ENCODE data around the gene TTC6. TPM values are rescaled to one million over a fixed set of nuclear protein-coding genes. Genes with fewer than 3 reads are reported as not detected.

TTC6 gene
- total and polyA plus RNA-seq, 10 of the 15 experiments (the other 5 are each of a cell fraction or from before 2014, with no cell fraction given), result not detected

DNA sequence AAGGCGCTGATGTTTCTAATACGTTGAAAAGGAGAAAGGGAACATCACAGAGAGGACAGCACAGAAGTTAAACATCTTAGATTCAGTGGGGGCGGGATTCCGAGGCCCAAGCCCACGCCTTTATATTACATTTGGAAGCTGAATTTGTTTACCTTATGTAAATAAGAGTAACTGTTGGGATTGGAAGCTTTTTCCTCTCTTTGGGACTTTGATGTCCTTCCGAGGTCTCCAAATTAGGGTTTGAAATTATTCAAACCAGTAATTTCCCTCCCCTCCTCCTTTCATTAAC lies 6.8 kb upstream of the TTC6 start (continued):
- TF ChIP-seq MLLT1 (IDR thresholded peaks at IDR 0.05) (no peak), TCF12 (IDR thresholded peaks at IDR 0.05; ENCODE audit: low read depth, low read length) (no peak), POLR2AphosphoS2 (IDR thresholded peaks at IDR 0.05; ENCODE audit: low read depth, low read length) (no peak), SMC3 (IDR thresholded peaks at IDR 0.05; ENCODE audit: borderline replicate concordance, low read length) (no peak)
- TF ChIP-seq, protein P1, sequence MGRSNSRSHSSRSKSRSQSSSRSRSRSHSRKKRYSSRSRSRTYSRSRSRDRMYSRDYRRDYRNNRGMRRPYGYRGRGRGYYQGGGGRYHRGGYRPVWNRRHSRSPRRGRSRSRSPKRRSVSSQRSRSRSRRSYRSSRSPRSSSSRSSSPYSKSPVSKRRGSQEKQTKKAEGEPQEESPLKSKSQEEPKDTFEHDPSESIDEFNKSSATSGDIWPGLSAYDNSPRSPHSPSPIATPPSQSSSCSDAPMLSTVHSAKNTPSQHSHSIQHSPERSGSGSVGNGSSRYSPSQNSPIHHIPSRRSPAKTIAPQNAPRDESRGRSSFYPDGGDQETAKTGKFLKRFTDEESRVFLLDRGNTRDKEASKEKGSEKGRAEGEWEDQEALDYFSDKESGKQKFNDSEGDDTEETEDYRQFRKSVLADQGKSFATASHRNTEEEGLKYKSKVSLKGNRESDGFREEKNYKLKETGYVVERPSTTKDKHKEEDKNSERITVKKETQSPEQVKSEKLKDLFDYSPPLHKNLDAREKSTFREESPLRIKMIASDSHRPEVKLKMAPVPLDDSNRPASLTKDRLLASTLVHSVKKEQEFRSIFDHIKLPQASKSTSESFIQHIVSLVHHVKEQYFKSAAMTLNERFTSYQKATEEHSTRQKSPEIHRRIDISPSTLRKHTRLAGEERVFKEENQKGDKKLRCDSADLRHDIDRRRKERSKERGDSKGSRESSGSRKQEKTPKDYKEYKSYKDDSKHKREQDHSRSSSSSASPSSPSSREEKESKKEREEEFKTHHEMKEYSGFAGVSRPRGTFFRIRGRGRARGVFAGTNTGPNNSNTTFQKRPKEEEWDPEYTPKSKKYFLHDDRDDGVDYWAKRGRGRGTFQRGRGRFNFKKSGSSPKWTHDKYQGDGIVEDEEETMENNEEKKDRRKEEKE (IDR thresholded peaks at IDR 0.05), result no peak

- SMC1A ChIA-PET (ENCODE audit: uncharacterized antibody, unreplicated experiment), result no interaction called here
- Histone ChIP-seq H3K9ac (ENCODE audit: control insufficient read depth, insufficient read depth, low read length) (no peak overlapping the region), H3K9me3 (replicated peaks; ENCODE audit: control insufficient read depth, insufficient read depth, low read length) (no peaks in the 10 kb centered on the region; the same call in 2 of the 3 replicates), H3K36me3 (ENCODE audit: control insufficient read depth in 2 of 2, insufficient read depth in 2 of 2, low read length in 1 of 2) (no peaks in the 10 kb centered on the region), H3K79me2 (ENCODE audit: control insufficient read depth, insufficient read depth, low read length) (no peaks in the 10 kb centered on the region), H3K27me3 (replicated peaks in 1 of 2; ENCODE audit: control insufficient read depth in 2 of 2, insufficient read depth in 2 of 2, low read length in 1 of 2) (no peaks in the 10 kb centered on the region; a peak in 1 of 4 replicates), H2AFZ (ENCODE audit: control insufficient read depth, low read depth, low read length) (no peak overlapping the region), H3K4me3 (no peak overlapping the region), H4K20me1 (ENCODE audit: control insufficient read depth, insufficient read depth) (no peaks in the 10 kb centered on the region), H3K4me2 (ENCODE audit: control insufficient read depth, insufficient read depth) (no peak overlapping the region), H3K4me1 (ENCODE audit: control insufficient read depth, insufficient read depth, low read length) (no peaks in the 10 kb centered on the region), H3K27ac (ENCODE audit: control insufficient read depth, insufficient read depth) (no peak overlapping the region)
- RAD21 ChIA-PET (ENCODE audit: unreplicated experiment), result no interaction called here
- no peak for ATAC-seq
- BruUV-seq (replicated peaks), result no TSS peak
- FAIRE-seq, result no peak
- intact Hi-C loops (cut with micrococcal nuclease; ENCODE audit: unreplicated experiment) (no loop called here), in situ Hi-C loops (cut with MboI) (no loop called here)
- POLR2A ChIA-PET, result no interaction called here
- TF ChIP-seq E4F1 (IDR thresholded peaks at IDR 0.05; ENCODE audit: borderline replicate concordance, partially characterized antibody) (peak; percentile 12), MXI1 (IDR thresholded peaks at IDR 0.05; ENCODE audit: low read depth, low read length) (no peak)
- no peak for DNase-seq (ENCODE audit: low read depth, low spot score)
- CTCF ChIA-PET, result interaction anchor here (0.7 kb wide), 1 partner anchor 330 kb away, joined by 3 read pairs; no protein-coding TSS in a partner anchor
- 32% methylated on average over 16 of the region's 16 CpGs for WGBS (ENCODE audit: insufficient coverage, insufficient replicate concordance, low lambda C conversion rate, missing lambda C conversion rate)
Observed at GRCh38 chr14:37588956-37589714, 6.3 kb upstream of the TTC6 start.

All from GM12878 (cell line).